HCT116 (cell line): ENCODE data around the gene MAGEA3.

Experiments used
- CTCF ChIP-seq, 3 experiments: fragments of 200-600 bp in 1 of 3; sonication (generic) in 1 of 3; IDR thresholded peaks in 2 of 3; conservative IDR thresholded peaks in 1 of 3; 2 replicates each; pipeline ENCODE4 v1.5.1; 2012 to 2017; ENCODE audit warnings: low read depth in 2 of 3, low read length in 2 of 3, antibody characterized with exemption in 1 of 3, borderline replicate concordance in 1 of 3, control low read depth in 1 of 3, mild to moderate bottlenecking in 1 of 3, mixed read lengths in 1 of 3, mixed run types in 1 of 3, moderate library complexity in 1 of 3; ENCODE audit not compliant: insufficient read depth in 1 of 3
- EGR1 ChIP-seq: IDR thresholded peaks from 2 replicates; pipeline ENCODE4 v1.6.1; 2012; ENCODE audit warnings: low read depth
- EZH2 ChIP-seq: fragments of 200-600 bp; sonication (generic); IDR thresholded peaks from 2 replicates; pipeline ENCODE4 v1.6.1; 2017; ENCODE audit warnings: antibody characterized with exemption, mixed run types
- MAX ChIP-seq: IDR thresholded peaks from 2 replicates; pipeline ENCODE4 v1.6.1; 2012
- POLR2AphosphoS5 ChIP-seq: IDR thresholded peaks from 2 replicates; pipeline ENCODE4 v1.6.1; 2011; ENCODE audit warnings: mild to moderate bottlenecking, low read depth, low read length, moderate library complexity
- TCF7L2 ChIP-seq: IDR thresholded peaks from 2 replicates; pipeline ENCODE4 v1.7.0; 2011; ENCODE audit warnings: borderline replicate concordance, inconsistent platforms; ENCODE audit not compliant: insufficient read depth, insufficient read length; ENCODE audit errors: extremely low read depth
- ZFX ChIP-seq: fragments of 450-650 bp; IDR thresholded peaks from 2 replicates; pipeline ENCODE4 v1.6.1; 2017
- ZNF274 ChIP-seq: fragments of 200-500 bp; sonication (Bioruptor generic); IDR thresholded peaks from 2 replicates; pipeline ENCODE4 v1.6.1; 2014; ENCODE audit warnings: mild to moderate bottlenecking, low read depth, low read length, inconsistent platforms

- TF ChIP-seq CTCF (IDR thresholded peaks at IDR 0.05 in 2 of 3, conservative IDR thresholded peaks at IDR 0.05 in 1 of 3; ENCODE audit: borderline replicate concordance in 1 of 3, insufficient read depth in 1 of 3, low read depth in 2 of 3, low read length in 2 of 3) (peak; percentile 8 to 38 (median 38); a peak in 5 of 6 replicates), POLR2AphosphoS5 (no peak), EZH2 (no peak), ZNF274 (no peak), ZFX (no peak), MAX (no peak), TCF7L2 (no peak), EGR1 (no peak)
These were observed 40.3 kb upstream of the MAGEA3 start for GRCh38 chrX:152658302-152658701.
